SK-N-SH (cell line): ENCODE data around the gene NPIPB2. TPM values are rescaled to one million over a fixed set of nuclear protein-coding genes. Genes with fewer than 3 reads are reported as not detected.

Experiments
- CTCF ChIA-PET: fragments of 300-600, 350-600 bp; formaldehyde crosslinking; extraction: SDS; loops from one replicate; lab custom pipeline; 2021; lab: Yijun Ruan, JAX
- POLR2A ChIA-PET: fragments of 350-600 bp; sonication (Branson Sonifier 250); formaldehyde crosslinking; extraction: SDS; loops from one replicate; lab custom pipeline; 2020; ENCODE audit warnings: antibody characterized with exemption, inconsistent platforms; lab: Yijun Ruan, JAX
- DNase-seq: peaks from one replicate; pipeline ENCODE4 v3.0.0; 2012
- H2AFZ ChIP-seq: fragments of 200-600 bp; sonication (generic); 2 replicates; pipeline ENCODE4 v1.8.1; 2016; ENCODE audit warnings: antibody characterized with exemption, mild to moderate bottlenecking, low read depth
- H3F3A ChIP-seq: fragments of 200-600 bp; sonication (generic); replicated peaks from 2 replicates; pipeline ENCODE3; 2016; ENCODE audit warnings: antibody characterized with exemption, mild to moderate bottlenecking; ENCODE audit not compliant: insufficient read depth
- H3K27ac ChIP-seq, 2 experiments: fragments of 200-500 bp in 1 of 2; fragments of 200-600 bp in 1 of 2; sonication (Bioruptor generic) in 1 of 2; sonication (generic), shearing (Covaris generic) in 1 of 2; 2 replicates each; pipeline versions ENCODE4 v1.5.1 to v1.6.1; 2014 to 2016; ENCODE audit warnings: low read depth in 2 of 2, inconsistent platforms in 1 of 2, low read length in 1 of 2, mild to moderate bottlenecking in 1 of 2, mixed read lengths in 1 of 2
- H3K27me3 ChIP-seq: fragments of 200-600 bp; sonication (generic), shearing (Covaris generic); 2 replicates; pipeline ENCODE4 v1.6.1; 2016; ENCODE audit warnings: mixed run types; ENCODE audit not compliant: insufficient read depth
- H3K36me3 ChIP-seq, 2 experiments: fragments of 200-500 bp in 1 of 2; fragments of 200-600 bp in 1 of 2; sonication (Bioruptor generic) in 1 of 2; sonication (generic) in 1 of 2; replicated peaks in 1 of 2; 2 replicates each; pipeline versions ENCODE3 to v1.5.1; 2014 to 2016; ENCODE audit warnings: low read length in 1 of 2, mild to moderate bottlenecking in 1 of 2; ENCODE audit not compliant: insufficient read depth in 2 of 2, control insufficient read depth in 1 of 2
- H3K4me1 ChIP-seq, 2 experiments: fragments of 200-500 bp in 1 of 2; fragments of 200-600 bp in 1 of 2; sonication (Bioruptor generic) in 1 of 2; sonication (generic), shearing (Covaris generic) in 1 of 2; 2 replicates each; pipeline versions ENCODE4 v1.5.1 to v1.6.1; 2014 to 2016; ENCODE audit warnings: low read depth in 1 of 2, low read length in 1 of 2, mixed run types in 1 of 2; ENCODE audit not compliant: insufficient read depth in 2 of 2, control insufficient read depth in 1 of 2
- H3K4me2 ChIP-seq: fragments of 200-600 bp; sonication (generic), shearing (Covaris generic); 2 replicates; pipeline ENCODE4 v1.6.1; 2017; ENCODE audit warnings: mixed run types
- H3K4me3 ChIP-seq, 2 experiments: fragments of 200-500 bp in 1 of 2; fragments of 200-600 bp in 1 of 2; sonication (Bioruptor generic) in 1 of 2; sonication (generic), shearing (Covaris generic) in 1 of 2; 2 replicates each; pipeline versions ENCODE4 v1.5.1 to v1.8.1; 2014 to 2016; ENCODE audit warnings: low read depth in 2 of 2, inconsistent platforms in 1 of 2, low read length in 1 of 2, mild to moderate bottlenecking in 1 of 2, mixed read lengths in 1 of 2, moderate library complexity in 1 of 2
- H3K79me2 ChIP-seq: fragments of 200-600 bp; sonication (generic); 2 replicates; pipeline ENCODE4 v1.8.1; 2017; ENCODE audit warnings: mild to moderate bottlenecking; ENCODE audit not compliant: insufficient read depth
- H3K9ac ChIP-seq: fragments of 200-600 bp; sonication (generic); 2 replicates; pipeline ENCODE4 v1.6.1; 2017; ENCODE audit warnings: mixed run types
- H3K9me2 ChIP-seq: fragments of 200-600 bp; sonication (generic); 2 replicates; pipeline ENCODE4 v1.6.1; 2017; ENCODE audit warnings: mixed run types
- H3K9me3 ChIP-seq: fragments of 200-600 bp; sonication (generic); 2 replicates; pipeline ENCODE4 v1.6.1; 2017; ENCODE audit warnings: mixed run types, mild to moderate bottlenecking, moderate library complexity
- H4K20me1 ChIP-seq: fragments of 200-600 bp; sonication (generic); 2 replicates; pipeline ENCODE4 v1.6.1; 2017; ENCODE audit warnings: mild to moderate bottlenecking, mixed run types; ENCODE audit not compliant: insufficient read depth
- CHD2 ChIP-seq: fragments of 150-350 bp; IDR thresholded peaks from 2 replicates; pipeline ENCODE4 v1.6.1; 2018; ENCODE audit warnings: low read length; ENCODE audit not compliant: partially characterized antibody
- EZH2phosphoT487 ChIP-seq: fragments of 200-600 bp; sonication (generic); IDR thresholded peaks from 2 replicates; pipeline ENCODE4 v1.6.1; 2017; ENCODE audit warnings: low read depth, mixed run types, mild to moderate bottlenecking, antibody characterized with exemption, moderate library complexity, borderline replicate concordance
- FOXJ3 ChIP-seq: sonication (generic); formaldehyde crosslinking; IDR thresholded peaks from 2 replicates; pipeline ENCODE4 v1.5.1; 2020; ENCODE audit warnings: mild to moderate bottlenecking, missing genetic modification reagents
- FOXM1 ChIP-seq: IDR thresholded peaks from 2 replicates; pipeline ENCODE4 v1.4.0; 2012; ENCODE audit warnings: low read depth, mild to moderate bottlenecking
- GATA2 ChIP-seq: sonication (generic); formaldehyde crosslinking; IDR thresholded peaks from 2 replicates; pipeline ENCODE4 v1.5.0; 2020; ENCODE audit warnings: mild to moderate bottlenecking, missing genetic modification reagents
- JUND ChIP-seq: IDR thresholded peaks from 2 replicates; pipeline ENCODE4 v1.4.0; 2012
- MEF2A ChIP-seq: IDR thresholded peaks from 2 replicates; pipeline ENCODE4 v1.4.0; 2012; ENCODE audit warnings: low read depth, borderline replicate concordance
- NRF1 ChIP-seq: IDR thresholded peaks from 2 replicates; pipeline ENCODE4 v1.6.1; 2012; ENCODE audit warnings: low read depth, mild to moderate bottlenecking, low read length
- RCOR1 ChIP-seq: fragments of 150-350 bp; IDR thresholded peaks from 2 replicates; pipeline ENCODE4 v1.6.1; 2017; ENCODE audit warnings: antibody characterized with exemption, low read length
- SMC3 ChIP-seq: IDR thresholded peaks from 2 replicates; pipeline ENCODE4 v1.6.1; 2012; ENCODE audit warnings: low read depth, low read length, improper control_type of control experiment
- TAF1 ChIP-seq: IDR thresholded peaks from 2 replicates; pipeline ENCODE4 v1.6.1; 2012; ENCODE audit warnings: low read depth, mild to moderate bottlenecking, low read length, moderate library complexity, borderline replicate concordance
- USF2 ChIP-seq: fragments of 150-350 bp; IDR thresholded peaks from 2 replicates; pipeline ENCODE4 v1.6.1; 2017; ENCODE audit warnings: antibody characterized with exemption, low read length, low read depth, borderline replicate concordance
- YY1 ChIP-seq: IDR thresholded peaks from 2 replicates; pipeline ENCODE4 v1.4.0; 2012; ENCODE audit warnings: low read depth, mild to moderate bottlenecking
- WGBS: methylation state at CpG from one replicate; pipeline ENCODE4 v1.1.6; 2017; ENCODE audit warnings: low lambda C conversion rate; 5-methylcytosine and 5-hydroxymethylcytosine counted together
- polyA plus RNA-seq, 3 experiments: library from polyadenylated mRNA; depleted of rRNA; stranded (reverse); fragments of >200 nt; gene quantifications; 2 replicates each; pipeline ENCODE4 v1.2.3, GENCODE V29; 2012
- TF ChIP-seq, protein P1 (sequence below): IDR thresholded peaks from 2 replicates; pipeline ENCODE4; 2012

The NPIPB2 gene
- polyA plus RNA-seq, 1 of the 3 experiments (the other 2 are of a cell fraction): 9.3 TPM

DNA sequence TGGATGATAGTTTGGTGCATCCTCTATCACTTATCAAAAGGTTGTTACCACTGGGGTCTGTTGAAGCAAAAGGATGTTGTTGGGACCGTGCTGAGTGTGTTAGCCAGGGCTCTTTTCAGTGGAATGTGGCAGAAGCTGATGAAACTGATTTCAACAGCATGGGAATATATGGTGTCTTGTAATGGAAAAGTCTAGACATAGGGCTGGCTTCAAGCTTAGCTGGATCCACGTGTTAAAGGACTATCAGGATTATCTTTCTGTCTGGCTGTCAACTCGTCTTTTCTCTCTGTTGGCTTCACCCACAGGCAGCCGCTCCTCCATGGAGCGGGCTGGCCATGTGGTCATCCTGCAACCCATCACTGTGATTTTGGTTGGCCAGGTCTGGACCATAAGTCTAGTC is 43.4 kb upstream of the NPIPB2 start:
- Histone ChIP-seq H3K4me3 (no peak overlapping the region), H3K79me2 (peaks cover 54% of the 10 kb centered on the region), H3K36me3 (peaks cover 0 to 4% of the 10 kb centered on the region in 2 experiments), H3K9ac (no peak overlapping the region)
- TF ChIP-seq FOXJ3 (CRISPR knock-in tag) (no peak), USF2 (no peak), FOXM1 (no peak)
- TF ChIP-seq, protein P1, sequence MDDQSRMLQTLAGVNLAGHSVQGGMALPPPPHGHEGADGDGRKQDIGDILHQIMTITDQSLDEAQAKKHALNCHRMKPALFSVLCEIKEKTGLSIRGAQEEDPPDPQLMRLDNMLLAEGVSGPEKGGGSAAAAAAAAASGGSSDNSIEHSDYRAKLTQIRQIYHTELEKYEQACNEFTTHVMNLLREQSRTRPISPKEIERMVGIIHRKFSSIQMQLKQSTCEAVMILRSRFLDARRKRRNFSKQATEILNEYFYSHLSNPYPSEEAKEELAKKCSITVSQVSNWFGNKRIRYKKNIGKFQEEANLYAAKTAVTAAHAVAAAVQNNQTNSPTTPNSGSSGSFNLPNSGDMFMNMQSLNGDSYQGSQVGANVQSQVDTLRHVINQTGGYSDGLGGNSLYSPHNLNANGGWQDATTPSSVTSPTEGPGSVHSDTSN: no peak
- TF ChIP-seq, all 33 proteins: peak for 0
- Histone ChIP-seq H3K4me1 (no peaks in the 10 kb centered on the region), H3K9me2 (no peaks in the 10 kb centered on the region), H3K27ac (no peak overlapping the region), H2AFZ (no peak overlapping the region), H3F3A (no peaks in the 10 kb centered on the region), H3K9me3 (no peaks in the 10 kb centered on the region), H4K20me1 (no peaks in the 10 kb centered on the region), H3K4me2 (no peak overlapping the region), H3K27me3 (no peaks in the 10 kb centered on the region)
- ChIA-PET POLR2A (no interaction called here), CTCF (interaction anchor here (6.1 kb wide), 1 partner anchor 83 kb away, joined by 27 read pairs; no protein-coding TSS in a partner anchor)
- WGBS: 65% methylated on average over 5 of the region's 5 CpGs
- DNase-seq: no peak

GRCh38 chr16:11980136-11980844 is 38.4 kb upstream of the NPIPB2 start:
- no peak overlapping the region for H2AFZ ChIP-seq
- TF ChIP-seq YY1 (no peak), GATA2 (CRISPR knock-in tag) (no peak), MEF2A (no peak), RCOR1 (no peak), JUND (no peak), NRF1 (no peak), TAF1 (no peak), CHD2 (no peak), EZH2phosphoT487 (no peak), SMC3 (no peak)
- TF ChIP-seq, all 33 proteins: peak for 0
- no peak overlapping the region for H3K4me2 ChIP-seq
- H4K20me1 ChIP-seq: no peaks in the 10 kb centered on the region
- WGBS: 77% methylated on average over 5 of the region's 5 CpGs
- H3K9me2 ChIP-seq: no peaks in the 10 kb centered on the region
- H3K9ac ChIP-seq: no peak overlapping the region
- peaks cover 0 to 6% of the 10 kb centered on the region in 2 experiments for H3K36me3 ChIP-seq
- peaks cover 3% of the 10 kb centered on the region for H3F3A ChIP-seq
- H3K27ac ChIP-seq: no peak overlapping the region
- no peak overlapping the region for H3K4me3 ChIP-seq
- peaks cover 81% of the 10 kb centered on the region for H3K79me2 ChIP-seq
- no peaks in the 10 kb centered on the region for H3K9me3 ChIP-seq
- ChIA-PET CTCF (interaction anchor here (3.9 kb wide), 1 partner anchor 88 kb away, joined by 24 read pairs; no protein-coding TSS in a partner anchor), POLR2A (no interaction called here)
- DNase-seq: no peak
- no peaks in the 10 kb centered on the region for H3K27me3 ChIP-seq
- peaks cover 0 to 9% of the 10 kb centered on the region in 2 experiments; a peak in 1 of 4 replicates for H3K4me1 ChIP-seq
